ENCODE data around the gene UBE2L3.
A peak's percentile ranks its signal among the peaks of the same experiment; 100 is the strongest.

Gene UBE2L3

GRCh38 chr22:21585389-21585788 lies 17.9 kb downstream of the UBE2L3 start:
- TF ChIP-seq POLR2AphosphoS5 (IDR thresholded peaks at IDR 0.05; ENCODE audit: low read depth) (no peak), REST (IDR thresholded peaks at IDR 0.05; ENCODE audit: insufficient replicate concordance, low read depth) (no peak), GABPA (IDR thresholded peaks at IDR 0.05; ENCODE audit: low read depth) (no peak), SPI1 (IDR thresholded peaks at IDR 0.05; ENCODE audit: borderline replicate concordance, low read depth) (no peak)
- TF ChIP-seq, protein P1, sequence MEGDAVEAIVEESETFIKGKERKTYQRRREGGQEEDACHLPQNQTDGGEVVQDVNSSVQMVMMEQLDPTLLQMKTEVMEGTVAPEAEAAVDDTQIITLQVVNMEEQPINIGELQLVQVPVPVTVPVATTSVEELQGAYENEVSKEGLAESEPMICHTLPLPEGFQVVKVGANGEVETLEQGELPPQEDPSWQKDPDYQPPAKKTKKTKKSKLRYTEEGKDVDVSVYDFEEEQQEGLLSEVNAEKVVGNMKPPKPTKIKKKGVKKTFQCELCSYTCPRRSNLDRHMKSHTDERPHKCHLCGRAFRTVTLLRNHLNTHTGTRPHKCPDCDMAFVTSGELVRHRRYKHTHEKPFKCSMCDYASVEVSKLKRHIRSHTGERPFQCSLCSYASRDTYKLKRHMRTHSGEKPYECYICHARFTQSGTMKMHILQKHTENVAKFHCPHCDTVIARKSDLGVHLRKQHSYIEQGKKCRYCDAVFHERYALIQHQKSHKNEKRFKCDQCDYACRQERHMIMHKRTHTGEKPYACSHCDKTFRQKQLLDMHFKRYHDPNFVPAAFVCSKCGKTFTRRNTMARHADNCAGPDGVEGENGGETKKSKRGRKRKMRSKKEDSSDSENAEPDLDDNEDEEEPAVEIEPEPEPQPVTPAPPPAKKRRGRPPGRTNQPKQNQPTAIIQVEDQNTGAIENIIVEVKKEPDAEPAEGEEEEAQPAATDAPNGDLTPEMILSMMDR (IDR thresholded peaks at IDR 0.05; ENCODE audit: insufficient read depth, low read length): no peak
- no peaks in the 10 kb centered on the region for H3K27me3 ChIP-seq (ENCODE audit: insufficient read depth, poor library complexity, severe bottlenecking)
- no peak overlapping the region for H3K27ac ChIP-seq (replicated peaks)
- DNase-seq (ENCODE audit: low read depth in 1 of 2, low spot score in 1 of 2): no peak
- no peak overlapping the region for H3K4me3 ChIP-seq (replicated peaks; ENCODE audit: insufficient read depth, low read length)

DNA sequence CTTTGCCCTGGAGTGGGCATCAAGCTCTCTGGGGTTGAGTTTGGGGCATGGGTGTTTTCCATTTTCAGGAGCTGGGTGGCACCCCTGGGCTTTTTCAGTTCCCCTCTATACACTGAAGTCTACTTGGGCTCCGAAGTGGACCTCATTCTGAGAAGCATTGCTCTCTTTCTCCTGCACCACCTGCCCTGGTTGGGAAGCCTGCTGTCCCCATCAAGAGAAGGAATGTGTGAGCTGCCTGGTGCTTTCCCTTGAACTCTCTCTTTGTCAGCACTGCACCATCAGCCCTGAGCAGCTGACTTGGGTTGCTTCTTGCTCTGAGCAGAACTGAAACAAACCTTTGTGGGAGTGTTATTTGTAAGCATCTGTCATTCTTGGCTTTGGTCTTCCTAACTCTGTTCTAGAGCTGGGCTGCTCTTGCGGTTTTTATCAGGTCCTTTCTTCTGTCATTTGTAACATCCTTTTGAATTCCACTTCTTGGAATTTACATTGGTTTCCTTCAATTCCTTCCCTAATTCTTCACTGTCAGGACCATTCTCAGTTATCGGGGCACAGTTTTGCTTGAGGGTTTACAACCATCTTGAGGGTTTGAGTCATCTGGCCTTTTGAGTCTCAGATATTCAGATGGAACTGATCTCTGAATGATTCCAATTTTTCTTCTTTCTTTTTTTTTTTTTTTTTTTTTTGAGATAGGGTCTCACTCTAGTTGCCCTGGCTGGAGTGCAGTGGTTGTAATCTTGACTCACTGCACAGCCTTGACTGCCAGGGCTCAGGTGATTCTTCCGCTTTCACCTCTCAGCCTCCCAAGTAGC lies 20.5 kb downstream of the UBE2L3 start:
- no peak for DNase-seq (ENCODE audit: low read depth in 1 of 2, low spot score in 1 of 2)
- H3K27me3 ChIP-seq (ENCODE audit: insufficient read depth, poor library complexity, severe bottlenecking): no peaks in the 10 kb centered on the region
- TF ChIP-seq REST (IDR thresholded peaks at IDR 0.05; ENCODE audit: insufficient replicate concordance, low read depth) (no peak), SPI1 (IDR thresholded peaks at IDR 0.05; ENCODE audit: borderline replicate concordance, low read depth) (no peak), POLR2AphosphoS5 (IDR thresholded peaks at IDR 0.05; ENCODE audit: low read depth) (no peak), GABPA (IDR thresholded peaks at IDR 0.05; ENCODE audit: low read depth) (no peak)
- TF ChIP-seq, protein P1 (IDR thresholded peaks at IDR 0.05; ENCODE audit: insufficient read depth, low read length): no peak
- no peak overlapping the region for H3K4me3 ChIP-seq (replicated peaks; ENCODE audit: insufficient read depth, low read length)
- no peak overlapping the region for H3K27ac ChIP-seq (replicated peaks)

DNA sequence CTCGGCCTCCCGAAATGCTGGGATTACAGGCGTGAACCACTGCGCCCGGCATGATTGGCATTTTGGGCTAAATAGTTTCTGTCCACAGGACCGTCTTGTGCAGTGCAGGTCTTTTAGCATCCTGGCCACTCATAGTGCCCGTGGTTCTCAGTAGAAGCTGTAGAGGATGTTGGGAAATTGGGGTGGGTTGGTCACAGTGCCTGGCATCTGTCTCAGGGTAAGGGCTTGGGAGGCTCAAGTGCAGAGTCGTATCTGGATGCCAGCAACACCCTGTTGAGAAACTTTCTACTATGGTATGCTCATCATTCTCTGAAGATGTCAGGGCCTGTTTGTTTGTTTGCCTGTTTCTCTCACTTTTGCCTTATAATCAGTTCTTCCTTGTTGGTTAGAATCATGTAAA lies 21.9 kb downstream of the UBE2L3 start:
- Histone ChIP-seq H3K27me3 (ENCODE audit: insufficient read depth, poor library complexity, severe bottlenecking) (no peaks in the 10 kb centered on the region), H3K27ac (replicated peaks) (no peak overlapping the region), H3K4me3 (replicated peaks; ENCODE audit: insufficient read depth, low read length) (no peak overlapping the region)
- peak in 1 of 2 experiments; percentile 34 for DNase-seq (ENCODE audit: low read depth in 1 of 2, low spot score in 1 of 2)
- TF ChIP-seq, protein P1 (IDR thresholded peaks at IDR 0.05; ENCODE audit: insufficient read depth, low read length): no peak
- TF ChIP-seq SPI1 (IDR thresholded peaks at IDR 0.05; ENCODE audit: borderline replicate concordance, low read depth) (no peak), POLR2AphosphoS5 (IDR thresholded peaks at IDR 0.05; ENCODE audit: low read depth) (no peak), GABPA (IDR thresholded peaks at IDR 0.05; ENCODE audit: low read depth) (no peak), REST (IDR thresholded peaks at IDR 0.05; ENCODE audit: insufficient replicate concordance, low read depth) (no peak)
